Measurements from ENCODE around the gene CYTL1.
"Not testable (repeated sequence)": the region's sequence is repeated elsewhere in the genome, so short reads cannot be mapped to it uniquely, and the experiment has no call there.

Gene CYTL1

GRCh38 chr4:5014007-5014682 is 5.1 kb downstream of the CYTL1 start:
- H3K18ac ChIP-seq (ENCODE audit: low read length) = no peak overlapping the region
- no peak overlapping the region for H3K4ac ChIP-seq (ENCODE audit: low read depth, low read length)
- H2BK15ac ChIP-seq (replicated peaks; ENCODE audit: low read depth) = no peak overlapping the region
- no peak for DNase-seq
- no peak overlapping the region for H4K8ac ChIP-seq (ENCODE audit: low read depth, low read length)
- H4K5ac ChIP-seq (ENCODE audit: low read length) = no peak overlapping the region
- no peaks in the 10 kb centered on the region for H3K4me1 ChIP-seq (ENCODE audit: control insufficient read depth, low read depth, low read length)
- WGBS (ENCODE audit: extremely low coverage, insufficient coverage, low lambda C conversion rate) = no CpG with 5 or more reads among the region's 7 CpGs
- H3K4me2 ChIP-seq (ENCODE audit: low read length) = no peak overlapping the region
- H2BK120ac ChIP-seq (ENCODE audit: low read depth, low read length) = no peak overlapping the region
- no peak overlapping the region for H2AK5ac ChIP-seq (ENCODE audit: low read length)
- no peak overlapping the region for H3K4me3 ChIP-seq (ENCODE audit: low read length)
- H3K27me3 ChIP-seq (ENCODE audit: insufficient read depth, low read length, poor library complexity) = no peaks in the 10 kb centered on the region
- H3K27ac ChIP-seq (ENCODE audit: low read depth, low read length) = no peak overlapping the region
- no peaks in the 10 kb centered on the region for H3K36me3 ChIP-seq (ENCODE audit: control insufficient read depth, insufficient read depth, low read length)
- no peaks in the 10 kb centered on the region for H3K79me2 ChIP-seq (ENCODE audit: control insufficient read depth, insufficient read depth, low read length)
- no peaks in the 10 kb centered on the region for H3K79me1 ChIP-seq (ENCODE audit: low read length)
- H3K23ac ChIP-seq (ENCODE audit: low read length) = no peak overlapping the region
- no peak overlapping the region for H3K56ac ChIP-seq (ENCODE audit: low read length)
- H3K9ac ChIP-seq (ENCODE audit: low read length) = no peak overlapping the region
- H2BK5ac ChIP-seq (ENCODE audit: low read length) = no peak overlapping the region

- no peaks in the 10 kb centered on the region for H3K79me2 ChIP-seq (ENCODE audit: control insufficient read depth, insufficient read depth, low read length)
- no peak overlapping the region for H3K4me3 ChIP-seq (ENCODE audit: low read length)
- H2BK15ac ChIP-seq (replicated peaks; ENCODE audit: low read depth) = no peak overlapping the region
- no peaks in the 10 kb centered on the region for H3K27me3 ChIP-seq (ENCODE audit: insufficient read depth, low read length, poor library complexity)
- no peaks in the 10 kb centered on the region for H3K4me1 ChIP-seq (ENCODE audit: control insufficient read depth, low read depth, low read length)
- H3K56ac ChIP-seq (ENCODE audit: low read length) = no peak overlapping the region
- H2BK5ac ChIP-seq (ENCODE audit: low read length) = no peak overlapping the region
- no peak overlapping the region for H3K23ac ChIP-seq (ENCODE audit: low read length)
- H3K4ac ChIP-seq (ENCODE audit: low read depth, low read length) = no peak overlapping the region
- WGBS (ENCODE audit: extremely low coverage, insufficient coverage, low lambda C conversion rate) = no CpG with 5 or more reads among the region's 2 CpGs
- H4K5ac ChIP-seq (ENCODE audit: low read length) = no peak overlapping the region
- H3K36me3 ChIP-seq (ENCODE audit: control insufficient read depth, insufficient read depth, low read length) = no peaks in the 10 kb centered on the region
- no peak overlapping the region for H3K9ac ChIP-seq (ENCODE audit: low read length)
- no peak overlapping the region for H2BK120ac ChIP-seq (ENCODE audit: low read depth, low read length)
- H2AK5ac ChIP-seq (ENCODE audit: low read length) = no peak overlapping the region
- no peak overlapping the region for H4K8ac ChIP-seq (ENCODE audit: low read depth, low read length)
- H3K27ac ChIP-seq (ENCODE audit: low read depth, low read length) = no peak overlapping the region
- DNase-seq = no peak
- no peak overlapping the region for H3K4me2 ChIP-seq (ENCODE audit: low read length)
- no peaks in the 10 kb centered on the region for H3K79me1 ChIP-seq (ENCODE audit: low read length)
- no peak overlapping the region for H3K18ac ChIP-seq (ENCODE audit: low read length)
Observed at GRCh38 chr4:5012958-5013357, 6.3 kb downstream of the CYTL1 start.

DNA sequence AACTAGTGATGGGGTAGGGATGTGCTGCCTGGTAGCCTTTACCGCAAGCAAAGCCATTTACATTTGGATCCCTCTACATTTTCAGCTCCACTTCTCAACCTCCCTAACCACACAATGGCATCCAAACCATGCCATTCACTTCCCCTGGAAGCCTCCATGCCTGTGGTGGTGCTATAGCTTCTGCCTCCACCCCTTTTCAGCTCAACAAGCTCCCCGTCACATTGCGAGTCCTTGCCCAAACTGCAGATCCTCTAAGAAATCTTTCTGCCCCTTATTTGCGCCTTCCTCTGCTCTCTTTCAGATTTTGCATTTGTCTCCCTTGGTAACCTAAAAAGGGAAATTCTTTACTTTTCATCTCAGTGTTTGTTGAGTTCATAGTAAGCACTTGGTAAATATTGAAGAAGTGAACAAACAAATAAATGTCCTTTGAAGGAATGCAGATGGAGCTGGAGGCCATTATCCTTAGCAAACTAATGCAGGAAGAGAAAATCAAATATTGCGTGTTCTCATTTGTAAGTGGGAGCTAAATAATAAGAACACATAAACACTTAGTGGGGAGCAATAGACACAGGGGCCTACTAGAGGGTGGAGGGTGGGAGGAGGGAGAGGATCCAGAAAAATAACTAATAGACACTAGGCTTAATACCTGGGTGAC is 6.9 kb downstream of the CYTL1 start:
- H4K5ac ChIP-seq (ENCODE audit: low read length) = no peak overlapping the region
- no peak overlapping the region for H2AK5ac ChIP-seq (ENCODE audit: low read length)
- H3K4me1 ChIP-seq (ENCODE audit: control insufficient read depth, low read depth, low read length) = no peaks in the 10 kb centered on the region
- DNase-seq = no peak
- no peak overlapping the region for H3K4me2 ChIP-seq (ENCODE audit: low read length)
- H3K79me2 ChIP-seq (ENCODE audit: control insufficient read depth, insufficient read depth, low read length) = no peaks in the 10 kb centered on the region
- no peaks in the 10 kb centered on the region for H3K27me3 ChIP-seq (ENCODE audit: insufficient read depth, low read length, poor library complexity)
- H3K56ac ChIP-seq (ENCODE audit: low read length) = no peak overlapping the region
- no peak overlapping the region for H3K4ac ChIP-seq (ENCODE audit: low read depth, low read length)
- H2BK120ac ChIP-seq (ENCODE audit: low read depth, low read length) = no peak overlapping the region
- no peak overlapping the region for H3K27ac ChIP-seq (ENCODE audit: low read depth, low read length)
- H3K36me3 ChIP-seq (ENCODE audit: control insufficient read depth, insufficient read depth, low read length) = no peaks in the 10 kb centered on the region
- H3K23ac ChIP-seq (ENCODE audit: low read length) = no peak overlapping the region
- H2BK15ac ChIP-seq (replicated peaks; ENCODE audit: low read depth) = no peak overlapping the region
- H3K9ac ChIP-seq (ENCODE audit: low read length) = no peak overlapping the region
- H3K4me3 ChIP-seq (ENCODE audit: low read length) = no peak overlapping the region
- H4K8ac ChIP-seq (ENCODE audit: low read depth, low read length) = no peak overlapping the region
- no CpG with 5 or more reads among the region's 5 CpGs for WGBS (ENCODE audit: extremely low coverage, insufficient coverage, low lambda C conversion rate)
- no peak overlapping the region for H2BK5ac ChIP-seq (ENCODE audit: low read length)
- H3K79me1 ChIP-seq (ENCODE audit: low read length) = no peaks in the 10 kb centered on the region
- no peak overlapping the region for H3K18ac ChIP-seq (ENCODE audit: low read length)

DNA sequence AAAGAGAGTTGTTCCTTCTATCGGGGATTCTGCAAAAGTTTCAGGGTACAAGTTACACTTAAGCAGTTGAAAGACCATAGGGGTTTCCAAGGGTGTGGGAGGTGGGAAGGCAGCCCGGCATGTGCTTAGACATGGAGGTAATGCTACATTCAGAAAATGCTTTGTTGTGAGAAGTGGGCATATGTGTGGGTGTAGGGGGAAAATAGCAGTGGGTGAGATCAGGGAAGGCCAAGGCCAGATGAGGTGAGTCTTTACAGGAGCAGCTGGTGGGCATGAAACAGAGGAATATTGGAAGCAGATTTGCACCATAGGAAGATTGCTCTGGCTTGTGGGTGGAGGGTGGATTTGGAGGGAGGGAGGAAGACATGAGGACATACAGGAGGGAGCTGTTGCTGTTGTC is 8.3 kb downstream of the CYTL1 start:
- Histone ChIP-seq H3K56ac (ENCODE audit: low read length) (no peak overlapping the region), H3K18ac (ENCODE audit: low read length) (no peak overlapping the region), H3K79me2 (ENCODE audit: control insufficient read depth, insufficient read depth, low read length) (no peaks in the 10 kb centered on the region), H3K36me3 (ENCODE audit: control insufficient read depth, insufficient read depth, low read length) (no peaks in the 10 kb centered on the region), H3K9ac (ENCODE audit: low read length) (no peak overlapping the region), H3K27ac (ENCODE audit: low read depth, low read length) (no peak overlapping the region), H3K4ac (ENCODE audit: low read depth, low read length) (no peak overlapping the region), H2BK5ac (ENCODE audit: low read length) (no peak overlapping the region), H3K27me3 (ENCODE audit: insufficient read depth, low read length, poor library complexity) (no peaks in the 10 kb centered on the region), H2BK120ac (ENCODE audit: low read depth, low read length) (no peak overlapping the region), H3K23ac (ENCODE audit: low read length) (no peak overlapping the region), H4K5ac (ENCODE audit: low read length) (no peak overlapping the region), H2BK15ac (replicated peaks; ENCODE audit: low read depth) (no peak overlapping the region), H3K4me1 (ENCODE audit: control insufficient read depth, low read depth, low read length) (no peaks in the 10 kb centered on the region), H3K4me3 (ENCODE audit: low read length) (no peak overlapping the region), H3K4me2 (ENCODE audit: low read length) (no peak overlapping the region), H2AK5ac (ENCODE audit: low read length) (no peak overlapping the region), H4K8ac (ENCODE audit: low read depth, low read length) (no peak overlapping the region), H3K79me1 (ENCODE audit: low read length) (no peaks in the 10 kb centered on the region)
- no peak for DNase-seq
- no CpG with 5 or more reads among the region's 2 CpGs for WGBS (ENCODE audit: extremely low coverage, insufficient coverage, low lambda C conversion rate)

- Histone ChIP-seq H3K23ac (ENCODE audit: low read length) (no peak overlapping the region), H2AK5ac (ENCODE audit: low read length) (no peak overlapping the region), H2BK120ac (ENCODE audit: low read depth, low read length) (no peak overlapping the region), H3K4ac (ENCODE audit: low read depth, low read length) (no peak overlapping the region), H3K36me3 (ENCODE audit: control insufficient read depth, insufficient read depth, low read length) (no peaks in the 10 kb centered on the region), H3K27ac (ENCODE audit: low read depth, low read length) (no peak overlapping the region), H3K79me1 (ENCODE audit: low read length) (no peaks in the 10 kb centered on the region), H3K9ac (ENCODE audit: low read length) (no peak overlapping the region), H3K27me3 (ENCODE audit: insufficient read depth, low read length, poor library complexity) (no peaks in the 10 kb centered on the region), H4K8ac (ENCODE audit: low read depth, low read length) (no peak overlapping the region), H3K4me2 (ENCODE audit: low read length) (no peak overlapping the region), H4K5ac (ENCODE audit: low read length) (no peak overlapping the region), H3K79me2 (ENCODE audit: control insufficient read depth, insufficient read depth, low read length) (no peaks in the 10 kb centered on the region), H2BK15ac (replicated peaks; ENCODE audit: low read depth) (no peak overlapping the region), H3K4me3 (ENCODE audit: low read length) (no peak overlapping the region), H3K4me1 (ENCODE audit: control insufficient read depth, low read depth, low read length) (no peaks in the 10 kb centered on the region), H3K56ac (ENCODE audit: low read length) (no peak overlapping the region), H2BK5ac (ENCODE audit: low read length) (no peak overlapping the region), H3K18ac (ENCODE audit: low read length) (no peak overlapping the region)
- WGBS (ENCODE audit: extremely low coverage, insufficient coverage, low lambda C conversion rate) = no CpG with 5 or more reads among the region's 3 CpGs
- no peak for DNase-seq
Observed at GRCh38 chr4:5009796-5010195, 9.5 kb downstream of the CYTL1 start.

- H2BK5ac ChIP-seq (ENCODE audit: low read length); H3K27me3 ChIP-seq (ENCODE audit: insufficient read depth, low read length, poor library complexity); H3K23ac ChIP-seq (ENCODE audit: low read length); H4K8ac ChIP-seq (ENCODE audit: low read depth, low read length); H3K4ac ChIP-seq (ENCODE audit: low read depth, low read length); H3K4me2 ChIP-seq (ENCODE audit: low read length); H3K79me1 ChIP-seq (ENCODE audit: low read length); H3K79me2 ChIP-seq (ENCODE audit: control insufficient read depth, insufficient read depth, low read length); H3K18ac ChIP-seq (ENCODE audit: low read length); H3K27ac ChIP-seq (ENCODE audit: low read depth, low read length); DNase-seq; H3K56ac ChIP-seq (ENCODE audit: low read length); H3K9ac ChIP-seq (ENCODE audit: low read length); H3K4me3 ChIP-seq (ENCODE audit: low read length); H2AK5ac ChIP-seq (ENCODE audit: low read length); H3K36me3 ChIP-seq (ENCODE audit: control insufficient read depth, insufficient read depth, low read length); H2BK120ac ChIP-seq (ENCODE audit: low read depth, low read length); H2BK15ac ChIP-seq (replicated peaks; ENCODE audit: low read depth); H4K5ac ChIP-seq (ENCODE audit: low read length); H3K4me1 ChIP-seq (ENCODE audit: control insufficient read depth, low read depth, low read length): not testable (repeated sequence)
- WGBS (ENCODE audit: extremely low coverage, insufficient coverage, low lambda C conversion rate) = no CpG with 5 or more reads among the region's 11 CpGs
Observed at GRCh38 chr4:5006932-5007331, 12.3 kb downstream of the CYTL1 start.
